ENCODE measurements around the gene CTDSPL.
A peak's percentile ranks its signal among the peaks of the same experiment; 100 is the strongest.

DNA sequence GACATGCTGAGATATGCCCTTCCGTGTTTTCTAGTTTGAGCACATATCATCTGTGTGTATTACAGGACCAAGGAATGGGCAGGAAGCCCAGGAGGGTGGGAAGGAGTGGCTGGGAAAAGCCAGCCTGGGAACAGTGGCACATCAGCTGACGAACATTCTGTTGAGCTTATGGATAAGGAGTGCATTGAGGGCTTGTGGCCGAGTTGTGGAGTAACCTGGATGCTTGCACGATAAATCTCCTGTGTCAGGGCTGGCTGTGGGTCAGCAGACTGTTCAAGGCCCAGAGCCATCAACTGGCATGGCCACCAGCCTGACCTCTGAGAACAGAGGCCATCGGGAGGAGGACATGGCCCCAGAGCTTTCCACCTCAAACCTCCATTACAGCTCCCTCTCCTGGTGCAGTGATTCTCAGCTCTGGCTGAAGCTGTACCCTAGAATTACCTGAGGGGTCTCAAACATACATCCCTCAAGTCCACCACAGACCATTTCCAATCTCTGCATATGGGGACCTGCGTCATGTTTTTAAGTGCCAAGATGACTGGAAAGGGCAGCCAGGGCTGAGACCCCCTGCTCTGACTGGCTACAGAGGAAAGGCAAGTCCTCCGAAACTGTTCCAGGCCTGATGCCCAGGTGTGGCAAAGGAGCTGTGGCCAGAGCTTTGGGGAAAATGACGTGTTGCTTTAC, 124.1 kb downstream of the CTDSPL start:
- TF ChIP-seq POLR2A (IDR thresholded peaks at IDR 0.05) = peak; percentile 57
- TF ChIP-seq, protein P1, sequence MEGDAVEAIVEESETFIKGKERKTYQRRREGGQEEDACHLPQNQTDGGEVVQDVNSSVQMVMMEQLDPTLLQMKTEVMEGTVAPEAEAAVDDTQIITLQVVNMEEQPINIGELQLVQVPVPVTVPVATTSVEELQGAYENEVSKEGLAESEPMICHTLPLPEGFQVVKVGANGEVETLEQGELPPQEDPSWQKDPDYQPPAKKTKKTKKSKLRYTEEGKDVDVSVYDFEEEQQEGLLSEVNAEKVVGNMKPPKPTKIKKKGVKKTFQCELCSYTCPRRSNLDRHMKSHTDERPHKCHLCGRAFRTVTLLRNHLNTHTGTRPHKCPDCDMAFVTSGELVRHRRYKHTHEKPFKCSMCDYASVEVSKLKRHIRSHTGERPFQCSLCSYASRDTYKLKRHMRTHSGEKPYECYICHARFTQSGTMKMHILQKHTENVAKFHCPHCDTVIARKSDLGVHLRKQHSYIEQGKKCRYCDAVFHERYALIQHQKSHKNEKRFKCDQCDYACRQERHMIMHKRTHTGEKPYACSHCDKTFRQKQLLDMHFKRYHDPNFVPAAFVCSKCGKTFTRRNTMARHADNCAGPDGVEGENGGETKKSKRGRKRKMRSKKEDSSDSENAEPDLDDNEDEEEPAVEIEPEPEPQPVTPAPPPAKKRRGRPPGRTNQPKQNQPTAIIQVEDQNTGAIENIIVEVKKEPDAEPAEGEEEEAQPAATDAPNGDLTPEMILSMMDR (IDR thresholded peaks at IDR 0.05) = no peak
- peak; percentile 50 to 80 (median 55) for TF ChIP-seq POLR2AphosphoS5 (IDR thresholded peaks at IDR 0.05)
- TF ChIP-seq EP300 (IDR thresholded peaks at IDR 0.05; ENCODE audit: low read depth) = no peak
